Measurements from ENCODE around the gene FCRL3.
"Not testable (repeated sequence)": the region's sequence is repeated elsewhere in the genome, so short reads cannot be mapped to it uniquely, and the experiment has no call there.

Gene FCRL3

DNA sequence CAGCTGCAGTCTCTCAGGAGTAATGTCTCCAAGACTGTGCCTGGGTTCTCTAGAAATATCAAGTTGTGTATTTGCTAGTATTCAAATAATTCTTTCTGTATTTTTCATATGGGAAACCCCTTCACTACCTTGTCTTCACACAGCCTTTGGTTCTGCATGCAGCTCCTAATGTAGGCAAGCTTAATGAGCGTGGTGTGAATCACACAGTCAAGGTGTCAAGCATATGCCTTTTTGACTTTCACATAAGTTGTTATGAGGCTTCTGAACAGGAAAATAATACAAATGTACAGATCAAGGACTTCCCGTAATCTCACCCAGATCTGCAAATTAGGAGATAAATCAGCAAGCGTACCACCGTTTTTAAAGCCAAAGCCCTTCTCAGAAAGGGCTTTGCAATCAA lies at the start of gene FCRL3:
Gene FCRL3, minus strand, starts transcription at position 38 of the 400 bp plus-strand sequence. CDS start 280 bp downstream, outside the sequence.
- no peak for DNase-seq

DNA sequence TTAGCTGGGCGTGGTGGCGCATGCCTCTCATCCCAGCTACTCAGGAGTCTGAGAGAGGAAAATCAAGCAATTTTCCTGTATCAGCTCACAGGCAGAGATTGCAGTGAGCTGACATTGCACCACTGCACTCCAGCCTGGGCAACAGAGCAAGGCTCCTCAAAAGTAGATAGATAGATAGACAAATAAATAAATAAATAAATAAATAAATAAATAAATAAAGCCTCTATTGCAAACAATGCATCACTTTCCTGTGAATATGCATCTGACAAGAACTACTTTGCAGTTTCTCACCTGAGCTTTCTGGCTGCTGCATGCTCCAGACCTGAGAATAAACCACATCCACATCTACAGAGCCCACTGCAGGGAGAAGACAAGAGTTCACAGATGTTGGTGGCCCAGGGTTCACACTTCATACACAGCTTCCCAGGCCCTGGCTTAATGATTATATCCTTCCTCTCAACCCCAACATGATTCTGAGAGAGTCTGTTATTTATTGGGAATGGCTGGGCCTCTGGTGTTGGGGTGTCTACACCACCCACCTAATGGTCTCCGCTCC lies 47.8 kb upstream of the FCRL3 start:
- no peak for DNase-seq

DNA sequence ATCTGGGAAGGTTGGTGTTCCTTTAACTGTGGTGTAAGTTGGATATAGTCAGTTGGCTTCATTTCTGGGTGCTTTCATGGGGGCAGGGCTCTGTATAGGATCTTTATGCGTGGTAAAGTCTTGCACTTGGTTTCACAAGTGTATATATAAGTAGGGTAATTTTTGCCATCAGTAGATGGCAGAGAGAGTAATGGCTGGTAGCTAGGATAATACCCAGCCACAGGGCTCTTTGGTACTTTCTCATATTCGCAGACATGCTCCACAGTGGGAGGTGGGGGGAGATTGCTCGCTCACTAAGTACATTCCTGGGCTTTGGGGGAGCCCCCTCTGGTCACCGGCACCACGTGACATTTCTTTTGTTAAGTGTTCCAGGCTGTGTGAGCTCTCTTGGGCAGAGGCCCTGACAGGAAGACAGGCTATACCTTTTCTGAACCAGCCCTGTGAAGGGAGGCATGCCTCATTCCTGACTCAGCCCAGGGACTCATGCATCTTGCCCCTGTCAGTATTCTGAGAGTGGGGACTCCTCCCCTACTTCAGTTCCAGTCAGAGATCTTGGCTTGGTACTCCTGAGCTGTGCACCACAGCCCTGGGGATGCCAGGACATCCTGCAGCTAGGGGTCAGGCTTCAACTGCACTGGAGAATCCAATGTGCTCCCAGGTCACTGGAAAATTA lies 38.8 kb upstream of the FCRL3 start:
- no peak for DNase-seq

- not testable (repeated sequence) for DNase-seq
Measured at GRCh38 chr1:157735991-157736390, 35.4 kb upstream of the FCRL3 start.

DNA sequence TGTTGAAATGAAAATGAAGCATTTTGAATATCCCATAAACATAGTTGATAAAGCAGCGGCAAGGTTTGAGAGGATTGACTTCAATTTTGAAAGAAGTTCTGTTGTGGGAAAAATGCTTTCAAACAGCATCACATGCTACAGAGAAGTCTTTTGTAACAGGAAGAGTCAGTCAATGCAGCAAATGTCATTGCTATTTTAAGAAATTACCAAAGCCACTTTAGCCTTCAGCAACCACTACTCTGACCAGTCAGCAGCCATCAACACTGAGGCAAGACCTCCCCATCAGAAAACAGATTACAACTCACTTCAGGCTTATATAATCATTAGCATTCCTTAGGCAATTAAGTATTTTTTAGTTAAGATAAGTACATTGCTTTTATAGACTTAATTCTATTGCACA lies 33.8 kb upstream of the FCRL3 start:
- DNase-seq: no peak

DNA sequence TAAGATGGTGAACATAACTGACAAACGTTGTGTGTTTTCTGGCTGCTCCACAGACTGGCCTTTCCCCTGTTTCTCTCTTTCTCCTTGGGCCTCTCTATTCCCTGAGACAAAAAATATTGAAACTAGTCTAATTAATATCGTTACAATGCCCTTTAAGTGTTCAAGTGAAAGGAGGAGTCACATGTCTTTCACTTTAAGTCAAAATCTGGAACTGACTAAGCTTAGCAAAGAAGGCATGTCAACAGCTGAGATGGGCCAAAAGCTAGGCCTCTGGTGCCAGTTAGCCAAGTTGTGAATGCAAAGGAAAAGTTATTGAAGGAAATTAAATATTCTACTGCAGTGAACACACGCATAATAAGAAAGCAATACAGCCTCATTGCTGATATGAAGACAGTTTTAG lies 32.2 kb upstream of the FCRL3 start:
- DNase-seq: no peak

GRCh38 chr1:157725221-157725577 lies 24.6 kb upstream of the FCRL3 start:
- no peak for DNase-seq

GRCh38 chr1:157724537-157725220 lies 24.1 kb upstream of the FCRL3 start:
- no peak for DNase-seq

DNA sequence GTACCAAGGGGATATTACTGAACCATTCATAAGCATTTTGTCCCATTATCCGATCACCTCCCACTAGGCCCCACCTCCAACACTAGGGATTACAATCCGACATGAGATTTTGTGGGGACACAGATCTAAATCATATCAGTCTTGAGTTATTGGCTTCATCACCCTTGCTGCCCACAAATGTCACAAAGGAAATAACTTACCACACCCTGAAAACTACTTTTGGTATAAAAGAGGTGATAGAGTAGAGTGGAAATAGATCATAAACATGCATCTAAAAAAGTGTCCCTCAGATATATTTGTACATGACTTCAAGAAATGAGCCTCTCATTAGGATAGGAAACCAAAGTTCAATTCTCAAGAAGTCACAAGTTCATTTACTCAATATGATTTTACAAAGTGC lies 22.6 kb upstream of the FCRL3 start:
- no peak for DNase-seq

DNA sequence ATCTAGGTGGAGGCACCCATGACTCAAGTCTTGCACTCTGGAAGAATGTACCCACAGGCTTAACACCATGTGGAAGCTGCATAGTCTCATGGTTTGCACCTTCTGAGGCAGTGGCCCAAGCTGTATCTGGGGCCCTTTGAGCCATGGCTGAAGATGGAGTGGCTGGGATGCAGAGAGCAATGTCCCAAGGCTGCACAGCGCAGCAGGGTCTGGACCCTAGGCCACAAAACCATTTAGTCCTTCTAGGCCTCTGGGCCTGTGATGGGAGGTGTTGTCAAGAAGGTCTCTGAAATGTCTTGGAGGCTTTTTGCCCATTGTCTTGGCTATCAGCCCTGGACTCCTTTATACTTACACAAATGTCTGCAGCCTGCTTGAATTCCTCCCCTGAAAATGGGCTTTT lies 21.4 kb upstream of the FCRL3 start:
- DNase-seq: no peak

- DNase-seq: no peak
Measured at GRCh38 chr1:157715736-157716135, 15.2 kb upstream of the FCRL3 start.

DNA sequence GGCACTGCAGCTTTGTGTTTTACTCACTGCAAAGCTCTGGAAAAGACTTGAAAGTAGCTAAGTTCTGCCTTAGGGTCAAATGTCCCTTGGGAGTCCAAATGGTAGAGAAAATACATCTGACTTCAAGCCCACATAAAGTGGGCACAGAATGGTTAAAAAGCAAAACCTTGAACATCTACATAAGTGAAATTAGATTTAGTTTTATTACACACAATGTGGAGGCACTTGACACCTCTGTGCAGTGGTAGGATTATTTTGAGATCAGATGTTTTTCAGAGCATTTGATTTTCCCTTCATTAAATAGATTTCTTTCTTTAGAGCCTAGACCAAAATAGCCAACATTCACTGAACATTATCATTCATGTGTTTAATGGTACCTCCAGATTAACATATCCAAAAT lies 11.2 kb upstream of the FCRL3 start:
- no peak for DNase-seq

GRCh38 chr1:157704878-157705277 lies 4.3 kb upstream of the FCRL3 start:
- DNase-seq: no peak

- DNase-seq: no peak
Measured at GRCh38 chr1:157703981-157704380, 3.4 kb upstream of the FCRL3 start.

DNA sequence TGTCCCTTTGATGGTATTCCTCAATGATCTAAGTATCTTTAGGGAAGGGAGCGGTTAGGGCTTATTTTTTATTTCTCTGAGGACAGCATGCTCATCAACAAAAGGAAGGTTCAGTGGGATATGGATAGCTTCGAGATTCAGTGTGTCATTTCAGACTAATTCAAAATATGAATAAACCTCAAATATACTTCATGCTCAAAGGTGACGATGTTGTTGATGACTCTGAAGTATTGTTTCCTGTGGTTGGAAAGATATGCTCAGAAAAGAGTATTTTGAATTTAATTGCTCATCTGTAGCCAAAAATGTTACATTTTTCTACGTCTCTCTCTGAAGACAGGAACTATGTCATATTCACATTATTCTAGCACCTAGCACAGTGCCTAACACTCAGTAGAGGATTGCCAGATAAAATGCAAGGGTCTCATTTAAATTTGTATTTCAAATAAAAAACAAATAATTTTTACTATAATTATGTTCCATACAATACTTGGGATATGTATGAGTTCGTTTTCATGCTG lies 1.8 kb upstream of the FCRL3 start:
- no peak for DNase-seq

- DNase-seq: no peak
Measured at GRCh38 chr1:157700305-157700704, 264 bp downstream of the FCRL3 start.

- no peak for DNase-seq
Measured at GRCh38 chr1:157697781-157698569, 2.6 kb downstream of the FCRL3 start.

GRCh38 chr1:157696966-157697628 lies 3.5 kb downstream of the FCRL3 start:
- no peak for DNase-seq

- DNase-seq: no peak
Measured at GRCh38 chr1:157695417-157695816, 5.2 kb downstream of the FCRL3 start.

GRCh38 chr1:157691285-157691920 lies 9.2 kb downstream of the FCRL3 start:
- no peak for DNase-seq

GRCh38 chr1:157682710-157683437 lies 17.7 kb downstream of the FCRL3 start:
- DNase-seq: no peak

DNA sequence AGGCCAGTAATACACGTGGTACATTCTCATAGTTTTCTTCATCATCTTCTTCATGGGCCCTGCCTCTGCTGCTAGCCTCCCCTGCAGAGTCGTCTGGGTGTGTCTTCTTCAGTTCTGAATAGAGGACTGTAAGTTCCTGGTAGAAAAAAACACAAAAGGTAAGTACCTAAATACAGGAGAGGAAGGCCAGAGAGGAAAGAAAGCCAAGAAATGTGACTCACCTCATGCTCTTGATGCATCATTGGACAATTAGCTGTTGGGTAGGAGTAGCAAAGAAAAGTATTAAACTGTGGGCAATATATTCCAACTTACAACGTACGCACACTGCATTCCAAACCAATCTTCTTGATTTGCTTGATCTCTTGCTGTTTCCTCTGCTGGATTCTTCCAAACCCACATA lies 21.8 kb downstream of the FCRL3 start:
- no peak for DNase-seq

Measured in right forelimb (tissue), 1 donor.